ENCODE data around the gene ZBTB40.

- TF ChIP-seq, protein P1, sequence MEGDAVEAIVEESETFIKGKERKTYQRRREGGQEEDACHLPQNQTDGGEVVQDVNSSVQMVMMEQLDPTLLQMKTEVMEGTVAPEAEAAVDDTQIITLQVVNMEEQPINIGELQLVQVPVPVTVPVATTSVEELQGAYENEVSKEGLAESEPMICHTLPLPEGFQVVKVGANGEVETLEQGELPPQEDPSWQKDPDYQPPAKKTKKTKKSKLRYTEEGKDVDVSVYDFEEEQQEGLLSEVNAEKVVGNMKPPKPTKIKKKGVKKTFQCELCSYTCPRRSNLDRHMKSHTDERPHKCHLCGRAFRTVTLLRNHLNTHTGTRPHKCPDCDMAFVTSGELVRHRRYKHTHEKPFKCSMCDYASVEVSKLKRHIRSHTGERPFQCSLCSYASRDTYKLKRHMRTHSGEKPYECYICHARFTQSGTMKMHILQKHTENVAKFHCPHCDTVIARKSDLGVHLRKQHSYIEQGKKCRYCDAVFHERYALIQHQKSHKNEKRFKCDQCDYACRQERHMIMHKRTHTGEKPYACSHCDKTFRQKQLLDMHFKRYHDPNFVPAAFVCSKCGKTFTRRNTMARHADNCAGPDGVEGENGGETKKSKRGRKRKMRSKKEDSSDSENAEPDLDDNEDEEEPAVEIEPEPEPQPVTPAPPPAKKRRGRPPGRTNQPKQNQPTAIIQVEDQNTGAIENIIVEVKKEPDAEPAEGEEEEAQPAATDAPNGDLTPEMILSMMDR (IDR thresholded peaks at IDR 0.05 in 2 of 3, conservative IDR thresholded peaks at IDR 0.05 in 1 of 3; ENCODE audit: control insufficient read depth in 2 of 3, extremely low read depth in 1 of 3, insufficient read depth in 1 of 3, low read depth in 3 of 3, low read length in 3 of 3) = no peak
- no peak for TF ChIP-seq RCOR1 (conservative IDR thresholded peaks at IDR 0.05; ENCODE audit: low read depth, low read length)
- TF ChIP-seq YY1 (IDR thresholded peaks at IDR 0.05; ENCODE audit: low read depth, low read length) = no peak
- no peak for TF ChIP-seq ZNF622 (IDR thresholded peaks at IDR 0.05)
- no peak for TF ChIP-seq EZH2 (IDR thresholded peaks at IDR 0.05; ENCODE audit: borderline replicate concordance, control insufficient read depth, low read depth, low read length)
- TF ChIP-seq NR2C2 (IDR thresholded peaks at IDR 0.05; ENCODE audit: borderline replicate concordance, control insufficient read depth, insufficient read length, low read depth) = no peak
- TF ChIP-seq, protein P2, sequence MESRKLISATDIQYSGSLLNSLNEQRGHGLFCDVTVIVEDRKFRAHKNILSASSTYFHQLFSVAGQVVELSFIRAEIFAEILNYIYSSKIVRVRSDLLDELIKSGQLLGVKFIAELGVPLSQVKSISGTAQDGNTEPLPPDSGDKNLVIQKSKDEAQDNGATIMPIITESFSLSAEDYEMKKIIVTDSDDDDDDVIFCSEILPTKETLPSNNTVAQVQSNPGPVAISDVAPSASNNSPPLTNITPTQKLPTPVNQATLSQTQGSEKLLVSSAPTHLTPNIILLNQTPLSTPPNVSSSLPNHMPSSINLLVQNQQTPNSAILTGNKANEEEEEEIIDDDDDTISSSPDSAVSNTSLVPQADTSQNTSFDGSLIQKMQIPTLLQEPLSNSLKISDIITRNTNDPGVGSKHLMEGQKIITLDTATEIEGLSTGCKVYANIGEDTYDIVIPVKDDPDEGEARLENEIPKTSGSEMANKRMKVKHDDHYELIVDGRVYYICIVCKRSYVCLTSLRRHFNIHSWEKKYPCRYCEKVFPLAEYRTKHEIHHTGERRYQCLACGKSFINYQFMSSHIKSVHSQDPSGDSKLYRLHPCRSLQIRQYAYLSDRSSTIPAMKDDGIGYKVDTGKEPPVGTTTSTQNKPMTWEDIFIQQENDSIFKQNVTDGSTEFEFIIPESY (IDR thresholded peaks at IDR 0.05) = no peak
These were observed 19.7 kb upstream of the ZBTB40 start for GRCh38 chr1:22431965-22432364.

Measured in GM12878 (cell line).